ENCODE data around the gene EEA1.

EEA1 gene

GRCh38 chr12:92899386-92900001, 29.6 kb downstream of the EEA1 start:
- H3K36me3 ChIP-seq (ENCODE audit: insufficient read depth, low read length), result no peaks in the 10 kb centered on the region
- no peaks in the 10 kb centered on the region for H3F3A ChIP-seq (ENCODE audit: insufficient read depth, low read length)
- no peak for TF ChIP-seq EZH2 (IDR thresholded peaks at IDR 0.05; ENCODE audit: borderline replicate concordance, low read length)
- TF ChIP-seq, protein P1, sequence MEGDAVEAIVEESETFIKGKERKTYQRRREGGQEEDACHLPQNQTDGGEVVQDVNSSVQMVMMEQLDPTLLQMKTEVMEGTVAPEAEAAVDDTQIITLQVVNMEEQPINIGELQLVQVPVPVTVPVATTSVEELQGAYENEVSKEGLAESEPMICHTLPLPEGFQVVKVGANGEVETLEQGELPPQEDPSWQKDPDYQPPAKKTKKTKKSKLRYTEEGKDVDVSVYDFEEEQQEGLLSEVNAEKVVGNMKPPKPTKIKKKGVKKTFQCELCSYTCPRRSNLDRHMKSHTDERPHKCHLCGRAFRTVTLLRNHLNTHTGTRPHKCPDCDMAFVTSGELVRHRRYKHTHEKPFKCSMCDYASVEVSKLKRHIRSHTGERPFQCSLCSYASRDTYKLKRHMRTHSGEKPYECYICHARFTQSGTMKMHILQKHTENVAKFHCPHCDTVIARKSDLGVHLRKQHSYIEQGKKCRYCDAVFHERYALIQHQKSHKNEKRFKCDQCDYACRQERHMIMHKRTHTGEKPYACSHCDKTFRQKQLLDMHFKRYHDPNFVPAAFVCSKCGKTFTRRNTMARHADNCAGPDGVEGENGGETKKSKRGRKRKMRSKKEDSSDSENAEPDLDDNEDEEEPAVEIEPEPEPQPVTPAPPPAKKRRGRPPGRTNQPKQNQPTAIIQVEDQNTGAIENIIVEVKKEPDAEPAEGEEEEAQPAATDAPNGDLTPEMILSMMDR (IDR thresholded peaks at IDR 0.05; ENCODE audit: low read length), result no peak
- H2AFZ ChIP-seq (ENCODE audit: low read length), result no peak overlapping the region
- no peaks in the 10 kb centered on the region for H3K9me2 ChIP-seq (ENCODE audit: low read depth, low read length)
- H3K79me2 ChIP-seq (ENCODE audit: insufficient read depth, low read length), result peaks cover 5% of the 10 kb centered on the region; the same call in 1 of the 2 replicates
- no peak overlapping the region for H3K27ac ChIP-seq (ENCODE audit: low read depth, low read length, poor library complexity, severe bottlenecking)
- H3K9me3 ChIP-seq (ENCODE audit: low read length), result no peaks in the 10 kb centered on the region; the same call in 1 of the 2 replicates
- H4K20me1 ChIP-seq (ENCODE audit: insufficient read depth, low read length), result no peaks in the 10 kb centered on the region
- no peaks in the 10 kb centered on the region for H3K4me1 ChIP-seq (ENCODE audit: insufficient read depth, low read length, severe bottlenecking)
- H3K4me3 ChIP-seq (ENCODE audit: low read depth, low read length, poor library complexity, severe bottlenecking), result no peak overlapping the region
- no peaks in the 10 kb centered on the region for H3K27me3 ChIP-seq (ENCODE audit: insufficient read depth, low read length)
- H3K9ac ChIP-seq (ENCODE audit: low read length), result no peak overlapping the region
- no peak overlapping the region for H3K4me2 ChIP-seq (ENCODE audit: low read length)

GRCh38 chr12:92898755-92899154, 30.3 kb downstream of the EEA1 start:
- H4K20me1 ChIP-seq (ENCODE audit: insufficient read depth, low read length), result no peaks in the 10 kb centered on the region
- H3K4me3 ChIP-seq (ENCODE audit: low read depth, low read length, poor library complexity, severe bottlenecking), result no peak overlapping the region
- H3K9me3 ChIP-seq (ENCODE audit: low read length), result no peaks in the 10 kb centered on the region; the same call in 1 of the 2 replicates
- no peaks in the 10 kb centered on the region for H3K9me2 ChIP-seq (ENCODE audit: low read depth, low read length)
- H3K36me3 ChIP-seq (ENCODE audit: insufficient read depth, low read length), result no peaks in the 10 kb centered on the region
- H3F3A ChIP-seq (ENCODE audit: insufficient read depth, low read length), result no peaks in the 10 kb centered on the region
- no peak overlapping the region for H2AFZ ChIP-seq (ENCODE audit: low read length)
- H3K9ac ChIP-seq (ENCODE audit: low read length), result no peak overlapping the region
- H3K27ac ChIP-seq (ENCODE audit: low read depth, low read length, poor library complexity, severe bottlenecking), result no peak overlapping the region
- H3K79me2 ChIP-seq (ENCODE audit: insufficient read depth, low read length), result peaks cover 4% of the 10 kb centered on the region; the same call in 1 of the 2 replicates
- TF ChIP-seq, protein P1 (IDR thresholded peaks at IDR 0.05; ENCODE audit: low read length), result no peak
- no peak for TF ChIP-seq EZH2 (IDR thresholded peaks at IDR 0.05; ENCODE audit: borderline replicate concordance, low read length)
- H3K4me1 ChIP-seq (ENCODE audit: insufficient read depth, low read length, severe bottlenecking), result no peaks in the 10 kb centered on the region
- H3K27me3 ChIP-seq (ENCODE audit: insufficient read depth, low read length), result no peaks in the 10 kb centered on the region
- H3K4me2 ChIP-seq (ENCODE audit: low read length), result no peak overlapping the region

GRCh38 chr12:92897844-92898243, 31.3 kb downstream of the EEA1 start:
- no peak overlapping the region for H2AFZ ChIP-seq (ENCODE audit: low read length)
- H3K4me3 ChIP-seq (ENCODE audit: low read depth, low read length, poor library complexity, severe bottlenecking), result no peak overlapping the region
- TF ChIP-seq, protein P1 (IDR thresholded peaks at IDR 0.05; ENCODE audit: low read length), result no peak
- no peak for TF ChIP-seq EZH2 (IDR thresholded peaks at IDR 0.05; ENCODE audit: borderline replicate concordance, low read length)
- no peaks in the 10 kb centered on the region; the same call in 1 of the 2 replicates for H3K79me2 ChIP-seq (ENCODE audit: insufficient read depth, low read length)
- H3K9me2 ChIP-seq (ENCODE audit: low read depth, low read length), result no peaks in the 10 kb centered on the region
- no peaks in the 10 kb centered on the region for H3K27me3 ChIP-seq (ENCODE audit: insufficient read depth, low read length)
- H3K27ac ChIP-seq (ENCODE audit: low read depth, low read length, poor library complexity, severe bottlenecking), result no peak overlapping the region
- no peak overlapping the region for H3K4me2 ChIP-seq (ENCODE audit: low read length)
- H3K9ac ChIP-seq (ENCODE audit: low read length), result no peak overlapping the region
- no peaks in the 10 kb centered on the region for H3F3A ChIP-seq (ENCODE audit: insufficient read depth, low read length)
- H3K9me3 ChIP-seq (ENCODE audit: low read length), result no peaks in the 10 kb centered on the region; the same call in 1 of the 2 replicates
- H4K20me1 ChIP-seq (ENCODE audit: insufficient read depth, low read length), result no peaks in the 10 kb centered on the region
- H3K4me1 ChIP-seq (ENCODE audit: insufficient read depth, low read length, severe bottlenecking), result no peaks in the 10 kb centered on the region
- H3K36me3 ChIP-seq (ENCODE audit: insufficient read depth, low read length), result no peaks in the 10 kb centered on the region
